SK-N-SH treated with all-trans-retinoic acid at 6 μM for 48 hours (cell line): Measurements from ENCODE around the gene DOCK4.

Experiments
- ARNTL ChIP-seq: fragments of 450-650 bp; formaldehyde crosslinking; IDR thresholded peaks from 2 replicates; pipeline ENCODE4 v1.5.0; 2020; ENCODE audit warnings: low read depth, mild to moderate bottlenecking, moderate library complexity, borderline replicate concordance
- GLIS3 ChIP-seq: fragments of 250-450 bp; sonication (Bioruptor Pico); IDR thresholded peaks from 2 replicates; pipeline ENCODE4 v1.5.0; 2020; ENCODE audit warnings: mild to moderate bottlenecking, moderate library complexity
- PATZ1 ChIP-seq: fragments of 250-450 bp; sonication (Bioruptor Pico); IDR thresholded peaks from 2 replicates; pipeline ENCODE4 v1.8.0; 2020; ENCODE audit warnings: mild to moderate bottlenecking, moderate library complexity, borderline replicate concordance
- POU6F1 ChIP-seq: fragments of 250-450 bp; sonication (Bioruptor Pico); IDR thresholded peaks from 2 replicates; pipeline ENCODE4 v1.8.0; 2021; ENCODE audit warnings: low read depth, mild to moderate bottlenecking, moderate library complexity, borderline replicate concordance
- PPARA ChIP-seq: fragments of 250-450 bp; sonication (Bioruptor Pico); IDR thresholded peaks from 2 replicates; pipeline ENCODE4 v1.5.0; 2020; ENCODE audit warnings: mild to moderate bottlenecking, borderline replicate concordance
- RARB ChIP-seq: fragments of 250-450 bp; sonication (Bioruptor Pico); IDR thresholded peaks from 2 replicates; pipeline ENCODE4 v1.8.0; 2021; ENCODE audit warnings: mild to moderate bottlenecking, moderate library complexity
- TOX ChIP-seq: fragments of 250-450 bp; sonication (Bioruptor Pico); IDR thresholded peaks from 2 replicates; pipeline ENCODE4 v1.8.0; 2021; ENCODE audit warnings: mild to moderate bottlenecking, moderate library complexity, borderline replicate concordance
- ZFP30 ChIP-seq: fragments of 450-650 bp; formaldehyde crosslinking; IDR thresholded peaks from 2 replicates; pipeline ENCODE4 v1.5.0; 2022; ENCODE audit warnings: mild to moderate bottlenecking, moderate library complexity
- ZNF70 ChIP-seq: fragments of 450-650 bp; formaldehyde crosslinking; IDR thresholded peaks from 2 replicates; pipeline ENCODE4 v1.5.0; 2020; ENCODE audit warnings: mild to moderate bottlenecking, moderate library complexity
- ZNF8 ChIP-seq: fragments of 450-650 bp; formaldehyde crosslinking; IDR thresholded peaks from 2 replicates; pipeline ENCODE4 v1.5.0; 2020; ENCODE audit warnings: mild to moderate bottlenecking, moderate library complexity
- TF ChIP-seq, protein P1 (sequence below): fragments of 250-450 bp; sonication (Bioruptor Pico); IDR thresholded peaks from 2 replicates; pipeline ENCODE4 v1.5.1; 2020; ENCODE audit warnings: low read depth, mild to moderate bottlenecking, moderate library complexity

GRCh38 chr7:112084520-112084971 lies 121.7 kb downstream of the DOCK4 start:
- TF ChIP-seq ZFP30 (CRISPR knock-in tag) (no peak), PATZ1 (no peak), PPARA (CRISPR knock-in tag) (no peak), POU6F1 (CRISPR knock-in tag) (no peak), ZNF8 (no peak), ZNF70 (CRISPR knock-in tag) (no peak), TOX (CRISPR knock-in tag) (no peak), GLIS3 (CRISPR knock-in tag) (no peak), ARNTL (CRISPR knock-in tag) (no peak), RARB (CRISPR knock-in tag) (no peak)
- TF ChIP-seq, protein P1, sequence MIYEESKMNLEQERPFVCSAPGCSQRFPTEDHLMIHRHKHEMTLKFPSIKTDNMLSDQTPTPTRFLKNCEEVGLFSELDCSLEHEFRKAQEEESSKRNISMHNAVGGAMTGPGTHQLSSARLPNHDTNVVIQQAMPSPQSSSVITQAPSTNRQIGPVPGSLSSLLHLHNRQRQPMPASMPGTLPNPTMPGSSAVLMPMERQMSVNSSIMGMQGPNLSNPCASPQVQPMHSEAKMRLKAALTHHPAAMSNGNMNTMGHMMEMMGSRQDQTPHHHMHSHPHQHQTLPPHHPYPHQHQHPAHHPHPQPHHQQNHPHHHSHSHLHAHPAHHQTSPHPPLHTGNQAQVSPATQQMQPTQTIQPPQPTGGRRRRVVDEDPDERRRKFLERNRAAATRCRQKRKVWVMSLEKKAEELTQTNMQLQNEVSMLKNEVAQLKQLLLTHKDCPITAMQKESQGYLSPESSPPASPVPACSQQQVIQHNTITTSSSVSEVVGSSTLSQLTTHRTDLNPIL (CRISPR knock-in tag), result no peak
